Stimulated activated naive CD8-positive, alpha-beta T cell treated with anti-CD3 and anti-CD28 coated beads, Interleukin-15, amount 100 ng/mL, for 72 hours (primary cell): ENCODE data around the gene C2orf49.
A peak's percentile ranks its signal among the peaks of the same experiment; 100 is the strongest.

Experiments used
- ATAC-seq: fragments of 150-1000 bp; cut with Tn5 transposase; 2 replicates; pipeline ENCODE4 v1.10.0; 2021; ENCODE audit warnings: mild to moderate bottlenecking, moderate library complexity
- DNase-seq, 2 donors: peaks; one replicate each; pipeline ENCODE4 v3.0.0; 2021 to 2022
- H3K27ac Mint-ChIP-seq, 2 donors: one replicate each; pipeline ENCODE4 v1.8.0; 2022; ENCODE audit warnings: mild to moderate bottlenecking in 2 of 2, mixed read lengths in 2 of 2, moderate library complexity in 2 of 2
- H3K27me3 Mint-ChIP-seq: one replicate; pipeline ENCODE4 v1.8.0; 2022; ENCODE audit warnings: mixed read lengths
- H3K4me1 Mint-ChIP-seq: one replicate; pipeline ENCODE4 v1.8.0; 2022; ENCODE audit warnings: mild to moderate bottlenecking, mixed read lengths
- H3K4me3 Mint-ChIP-seq, 2 donors: one replicate each; pipeline ENCODE4 v1.8.0; 2022; ENCODE audit warnings: mild to moderate bottlenecking in 2 of 2, mixed read lengths in 2 of 2, moderate library complexity in 1 of 2
- H3K9me3 Mint-ChIP-seq, 2 donors: one replicate each; pipeline ENCODE4 v1.8.0; 2022; ENCODE audit warnings: mixed read lengths in 2 of 2

The C2orf49 gene

DNA sequence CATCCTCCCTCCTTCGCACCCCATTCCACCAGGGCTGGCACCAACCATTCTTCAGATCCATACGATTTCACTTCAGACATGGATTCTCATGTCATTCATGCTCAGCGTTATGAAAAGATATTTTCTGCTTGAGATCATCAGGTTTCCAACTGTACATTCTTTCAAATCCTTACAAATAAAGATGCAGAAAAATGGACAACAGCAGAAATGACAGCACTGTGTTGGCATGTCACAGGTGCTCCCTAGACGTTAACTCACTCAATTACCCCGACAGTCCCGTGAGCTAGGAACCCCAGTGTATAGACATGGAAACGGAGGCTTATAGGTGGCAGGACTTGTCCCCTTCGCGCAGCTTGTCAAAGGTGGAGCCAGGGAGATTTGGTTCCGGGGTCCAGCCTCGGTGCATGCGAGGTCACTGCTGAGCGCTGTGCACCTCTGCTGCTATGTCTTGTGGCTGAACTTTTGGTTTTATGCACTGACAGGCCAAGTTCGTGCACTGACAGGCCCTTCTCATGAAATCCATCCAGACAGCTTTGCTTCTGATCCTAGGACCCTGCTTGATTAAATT lies 43.8 kb downstream of the C2orf49 start:
- H3K4me1 Mint-ChIP-seq = no peaks in the 10 kb centered on the region
- no peak overlapping the region for H3K27ac Mint-ChIP-seq
- H3K27me3 Mint-ChIP-seq = no peaks in the 10 kb centered on the region
- H3K9me3 Mint-ChIP-seq = no peaks in the 10 kb centered on the region
- ATAC-seq (no peak), DNase-seq (no peak)
- H3K4me3 Mint-ChIP-seq = no peak overlapping the region

GRCh38 chr2:105382177-105382576 lies 44.8 kb downstream of the C2orf49 start:
- Mint-ChIP-seq H3K27me3 (no peaks in the 10 kb centered on the region), H3K9me3 (no peaks in the 10 kb centered on the region), H3K27ac (no peak overlapping the region), H3K4me1 (no peaks in the 10 kb centered on the region), H3K4me3 (no peak overlapping the region)
- ATAC-seq (no peak), DNase-seq (no peak)

DNA sequence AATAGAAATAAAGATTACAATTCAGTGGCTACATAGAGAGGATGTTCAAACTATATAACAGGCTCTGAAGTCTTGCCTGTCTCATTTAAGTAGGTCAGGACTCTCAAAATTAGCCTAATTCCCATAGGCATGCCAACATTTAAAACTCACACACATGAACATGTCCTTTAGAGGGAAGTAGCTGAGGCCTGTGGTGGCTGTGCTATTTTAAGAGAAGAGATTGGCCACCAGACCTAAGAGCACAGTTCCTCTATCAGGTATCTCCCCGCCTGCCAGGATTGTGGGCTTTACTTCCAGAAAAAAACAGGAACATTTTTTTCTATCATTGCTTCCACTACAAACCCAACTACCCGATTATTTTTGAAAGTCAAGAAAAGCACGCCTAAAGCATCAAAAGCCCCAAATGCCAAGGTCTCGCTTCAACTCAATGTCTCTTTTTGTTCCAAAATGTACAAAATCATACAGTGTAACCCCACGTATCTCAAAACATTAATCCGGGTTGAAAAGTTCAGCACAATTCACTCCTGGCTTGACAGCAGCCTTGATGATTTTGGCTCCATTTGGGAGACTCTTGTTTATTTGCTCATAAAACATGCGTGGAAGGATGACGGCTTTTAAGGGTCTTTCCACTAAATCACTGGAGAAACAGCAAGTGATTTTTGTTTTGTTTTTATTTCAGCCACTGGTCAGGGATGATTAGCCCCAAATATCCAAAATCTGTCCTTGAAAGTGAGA lies 46.3 kb downstream of the C2orf49 start:
- H3K27ac Mint-ChIP-seq = no peak overlapping the region
- no peak overlapping the region for H3K4me3 Mint-ChIP-seq
- no peaks in the 10 kb centered on the region for H3K9me3 Mint-ChIP-seq
- no peaks in the 10 kb centered on the region for H3K27me3 Mint-ChIP-seq
- DNase-seq (no peak), ATAC-seq (no peak)
- H3K4me1 Mint-ChIP-seq = no peaks in the 10 kb centered on the region

GRCh38 chr2:105384216-105384615 lies 46.9 kb downstream of the C2orf49 start:
- no peak overlapping the region for H3K27ac Mint-ChIP-seq
- no peaks in the 10 kb centered on the region for H3K27me3 Mint-ChIP-seq
- H3K9me3 Mint-ChIP-seq = no peaks in the 10 kb centered on the region
- no peaks in the 10 kb centered on the region for H3K4me1 Mint-ChIP-seq
- ATAC-seq (no peak), DNase-seq (no peak)
- H3K4me3 Mint-ChIP-seq = no peak overlapping the region

- Mint-ChIP-seq H3K9me3 (no peaks in the 10 kb centered on the region), H3K27me3 (no peaks in the 10 kb centered on the region), H3K4me3 (no peak overlapping the region), H3K4me1 (no peaks in the 10 kb centered on the region), H3K27ac (no peak overlapping the region)
- ATAC-seq (no peak), DNase-seq (no peak)
Measured at GRCh38 chr2:105384861-105385260, 47.5 kb downstream of the C2orf49 start.

DNA sequence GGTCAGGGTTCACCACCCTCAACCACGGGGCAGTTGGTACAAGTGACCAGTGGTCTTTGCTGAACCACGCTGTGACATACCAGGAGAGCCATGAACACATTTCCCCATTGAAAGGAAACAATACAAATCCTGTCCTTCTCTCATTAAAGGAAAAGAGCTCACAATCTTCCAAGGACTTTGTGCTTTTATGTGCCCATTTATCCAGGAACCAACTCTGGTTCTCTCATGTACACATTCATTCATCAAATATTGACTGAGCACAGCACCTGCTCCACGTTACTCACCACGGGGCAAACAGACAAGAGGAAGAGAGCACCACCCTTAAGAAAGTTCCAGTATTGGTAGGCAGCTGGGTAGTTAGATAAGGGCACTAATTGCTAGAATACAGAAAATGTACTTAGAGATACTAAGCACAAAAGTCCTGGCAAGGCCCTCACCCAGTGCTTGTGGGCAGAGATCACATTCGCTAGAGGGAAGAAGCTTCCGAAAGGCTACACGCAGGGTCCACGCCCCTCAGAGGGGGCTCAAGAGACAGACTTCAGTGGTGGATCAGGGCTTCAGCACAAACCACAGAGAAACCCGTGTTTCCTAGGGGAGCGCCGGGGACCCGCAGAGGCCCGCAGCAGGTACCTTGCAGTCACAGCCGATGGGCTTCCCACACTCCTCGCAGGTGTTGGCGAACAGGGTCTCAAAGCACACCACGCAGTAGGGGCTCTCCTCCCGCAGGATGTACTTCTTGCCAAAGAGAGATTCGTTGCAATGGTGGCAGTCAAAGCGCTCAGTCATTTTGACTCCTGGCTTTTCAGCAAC lies 48.6 kb downstream of the C2orf49 start:
- H3K27me3 Mint-ChIP-seq = no peaks in the 10 kb centered on the region
- no peaks in the 10 kb centered on the region for H3K9me3 Mint-ChIP-seq
- no peaks in the 10 kb centered on the region for H3K4me1 Mint-ChIP-seq
- ATAC-seq (no peak), DNase-seq (no peak)
- H3K4me3 Mint-ChIP-seq = no peak overlapping the region
- H3K27ac Mint-ChIP-seq = no peak overlapping the region

DNA sequence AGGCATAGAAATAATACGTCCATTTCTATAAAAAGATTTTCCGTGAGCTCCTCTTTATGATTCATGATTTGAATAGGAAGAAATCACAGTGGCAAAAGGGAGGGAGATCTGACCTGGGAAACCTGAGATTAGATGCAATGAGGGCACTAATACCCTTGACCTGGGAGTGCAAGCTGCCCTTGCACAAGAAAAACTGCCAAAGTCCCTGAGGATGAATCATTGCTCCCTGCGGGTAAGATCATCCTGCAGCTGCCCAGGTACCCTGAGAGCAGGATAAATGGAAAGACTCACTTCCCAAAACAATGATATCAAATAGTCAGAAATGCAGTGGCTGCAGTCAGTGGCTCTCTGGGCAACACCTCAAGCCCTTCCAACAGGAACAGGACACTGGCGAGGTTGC lies 49.9 kb downstream of the C2orf49 start:
- Mint-ChIP-seq H3K27ac (no peak overlapping the region), H3K4me1 (no peaks in the 10 kb centered on the region), H3K27me3 (no peaks in the 10 kb centered on the region), H3K9me3 (no peaks in the 10 kb centered on the region), H3K4me3 (no peak overlapping the region)
- ATAC-seq (no peak), DNase-seq (no peak)

DNA sequence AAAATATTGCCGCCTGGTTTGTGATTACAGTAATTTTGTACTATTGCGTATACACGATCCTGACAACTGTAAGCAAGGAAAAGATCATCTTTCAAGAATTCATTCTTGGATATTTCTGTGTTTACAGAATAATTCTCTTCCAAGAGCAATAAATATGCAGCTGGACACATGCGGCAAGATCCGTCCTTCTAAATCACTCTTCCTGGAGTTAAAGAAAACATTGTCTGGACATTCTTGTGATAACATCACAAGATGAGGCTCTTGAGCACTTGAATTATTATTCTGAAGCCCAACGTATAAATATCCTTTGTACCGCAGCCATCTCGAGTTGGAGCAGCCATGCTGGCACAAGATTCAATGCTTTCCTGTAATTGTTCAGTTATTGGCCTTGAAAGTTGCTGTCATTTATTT lies 51.6 kb downstream of the C2orf49 start:
- ATAC-seq = no peak
- no peaks in the 10 kb centered on the region for H3K9me3 Mint-ChIP-seq
- no peaks in the 10 kb centered on the region for H3K27me3 Mint-ChIP-seq
- DNase-seq = no peak
- no peak overlapping the region for H3K27ac Mint-ChIP-seq
- H3K4me1 Mint-ChIP-seq = no peaks in the 10 kb centered on the region
- H3K4me3 Mint-ChIP-seq = no peak overlapping the region

DNA sequence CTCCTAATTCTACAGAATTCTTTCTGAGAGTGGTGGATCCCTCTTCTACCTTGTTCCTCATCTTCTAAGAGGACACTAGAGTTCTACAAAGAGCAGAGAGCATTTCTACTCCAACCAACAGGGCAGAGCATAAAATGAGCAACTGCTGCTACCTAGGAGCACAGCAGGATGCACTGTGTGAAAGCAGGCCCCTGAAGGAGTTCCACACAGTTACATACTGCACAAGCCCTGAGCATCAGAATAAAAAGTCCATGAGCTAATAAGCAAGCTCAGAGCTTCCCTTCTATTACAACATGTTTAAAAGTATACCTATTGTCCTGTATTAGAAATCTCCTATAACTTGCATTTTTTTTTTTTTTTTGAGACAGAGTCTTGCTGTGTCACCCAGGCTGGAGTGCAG lies 53.1 kb downstream of the C2orf49 start:
- no peaks in the 10 kb centered on the region for H3K4me1 Mint-ChIP-seq
- no peaks in the 10 kb centered on the region for H3K9me3 Mint-ChIP-seq
- DNase-seq = no peak
- H3K4me3 Mint-ChIP-seq = no peak overlapping the region
- ATAC-seq = no peak
- H3K27me3 Mint-ChIP-seq = no peaks in the 10 kb centered on the region
- H3K27ac Mint-ChIP-seq = no peak overlapping the region

GRCh38 chr2:105391058-105391627 lies 53.8 kb downstream of the C2orf49 start:
- no peak overlapping the region for H3K27ac Mint-ChIP-seq
- no peaks in the 10 kb centered on the region for H3K27me3 Mint-ChIP-seq
- DNase-seq (no peak), ATAC-seq (no peak)
- H3K4me1 Mint-ChIP-seq = no peaks in the 10 kb centered on the region
- H3K4me3 Mint-ChIP-seq = no peak overlapping the region
- no peaks in the 10 kb centered on the region for H3K9me3 Mint-ChIP-seq

GRCh38 chr2:105391763-105392662 lies 54.7 kb downstream of the C2orf49 start:
- peak overlapping the region in 1 of 2 donors; percentile 1 for H3K27ac Mint-ChIP-seq
- ATAC-seq (no peak), DNase-seq (no peak)
- no peaks in the 10 kb centered on the region for H3K4me1 Mint-ChIP-seq
- no peaks in the 10 kb centered on the region for H3K9me3 Mint-ChIP-seq
- H3K27me3 Mint-ChIP-seq = no peaks in the 10 kb centered on the region
- H3K4me3 Mint-ChIP-seq = no peak overlapping the region

DNA sequence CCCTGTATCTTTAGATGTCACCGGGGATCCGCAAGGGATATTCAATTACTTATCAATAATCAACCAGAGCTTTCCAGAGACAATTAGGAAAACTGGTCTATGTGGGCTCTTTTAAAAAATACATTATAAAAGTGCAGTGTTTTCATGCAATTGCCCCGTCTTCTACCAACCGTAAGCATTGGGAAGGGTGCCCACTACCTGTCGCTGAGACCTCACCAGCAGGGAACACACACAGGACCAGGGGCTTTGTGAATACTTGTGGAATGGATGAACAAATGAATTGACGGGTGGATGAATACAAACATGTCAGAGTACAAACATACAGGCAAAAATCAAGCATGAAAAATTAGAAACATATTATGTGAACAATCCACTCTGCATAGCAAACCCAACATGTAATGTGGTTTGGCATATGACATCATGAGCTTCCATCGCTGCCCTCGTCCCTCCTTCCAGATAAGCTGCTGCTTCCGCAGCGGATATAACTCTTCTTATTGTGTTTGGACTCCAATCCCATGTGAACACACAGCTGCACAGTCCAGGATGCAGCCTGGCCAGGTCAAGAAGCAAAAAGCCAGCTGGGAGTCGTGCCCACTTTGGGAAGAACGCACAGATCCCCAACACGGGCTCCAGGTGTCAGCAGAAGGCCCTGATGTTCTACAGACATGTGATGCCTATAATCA lies 56.2 kb downstream of the C2orf49 start:
- Mint-ChIP-seq H3K27me3 (peaks cover 3% of the 10 kb centered on the region), H3K4me3 (no peak overlapping the region), H3K4me1 (peaks cover 4% of the 10 kb centered on the region), H3K27ac (no peak overlapping the region), H3K9me3 (no peaks in the 10 kb centered on the region)
- no peak for DNase-seq
- ATAC-seq = no peak

DNA sequence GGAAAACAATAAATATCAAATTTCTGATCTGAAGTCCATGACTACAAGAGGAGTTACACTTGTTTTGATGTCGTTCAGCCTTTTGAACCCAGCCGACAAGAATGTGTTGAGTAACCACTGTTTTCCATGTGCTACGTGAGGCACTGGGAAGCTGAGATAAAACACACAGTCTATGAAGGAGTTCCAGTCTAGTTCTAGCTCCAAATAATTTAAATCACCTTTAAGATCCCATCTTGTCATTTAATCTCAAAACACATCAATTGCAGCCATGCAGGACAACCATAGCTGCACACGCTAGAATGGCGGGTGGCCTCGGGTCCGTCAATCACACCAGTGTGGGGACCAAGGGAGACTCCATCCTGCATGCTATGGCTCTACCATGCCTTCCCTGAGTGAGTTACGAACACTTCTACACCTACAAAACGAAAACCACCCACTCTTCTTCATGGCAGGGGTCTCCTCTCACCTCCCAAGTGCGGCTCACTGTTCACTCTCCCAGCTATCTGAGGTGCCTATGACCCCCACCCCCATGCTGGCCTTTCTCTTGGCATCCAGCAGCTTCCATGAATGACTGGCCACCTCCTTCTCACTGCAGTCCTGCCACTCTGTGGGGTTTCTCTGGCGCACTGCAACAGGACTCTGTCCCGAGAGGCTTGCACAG lies 57.7 kb downstream of the C2orf49 start:
- no peak for ATAC-seq
- Mint-ChIP-seq H3K9me3 (no peaks in the 10 kb centered on the region), H3K4me3 (no peak overlapping the region), H3K27ac (no peak overlapping the region), H3K4me1 (peaks cover 8% of the 10 kb centered on the region), H3K27me3 (peaks cover 17% of the 10 kb centered on the region)
- DNase-seq = no peak

DNA sequence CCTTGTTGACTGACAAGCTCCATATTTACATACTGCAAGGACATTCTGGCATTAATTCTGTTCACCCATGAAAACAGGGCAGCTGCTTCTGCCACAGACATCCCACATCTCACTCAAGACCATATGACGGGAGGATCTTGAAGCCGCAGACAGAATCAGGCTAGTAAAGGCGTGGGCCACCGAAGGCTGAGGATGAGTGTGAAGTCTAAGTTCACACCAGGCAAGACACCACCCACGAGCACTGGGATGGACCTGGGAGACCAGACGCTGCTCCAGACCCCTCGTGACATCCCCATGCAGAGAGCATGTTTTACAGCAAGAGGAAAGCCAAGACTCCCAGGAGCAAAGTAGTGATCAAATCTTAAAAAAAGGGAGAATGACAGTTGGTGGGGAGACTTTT lies 58.4 kb downstream of the C2orf49 start:
- H3K4me1 Mint-ChIP-seq = peaks cover 8% of the 10 kb centered on the region

More for the DNA sequence above, 58.4 kb downstream of the C2orf49 start:
- Mint-ChIP-seq H3K27me3 (peaks cover 17% of the 10 kb centered on the region), H3K27ac (no peak overlapping the region), H3K4me3 (no peak overlapping the region), H3K9me3 (no peaks in the 10 kb centered on the region)
- ATAC-seq = no peak
- no peak for DNase-seq
